ENCODE data around the gene WNK2. TPM values are rescaled to one million over a fixed set of nuclear protein-coding genes. Genes with fewer than 3 reads are reported as not detected.
"Not testable (repeated sequence)": the region's sequence is repeated elsewhere in the genome, so short reads cannot be mapped to it uniquely, and the experiment has no call there.

WNK2 gene
- total and polyA plus RNA-seq, 7 experiments from 2014 or later: 0.32 to 0.83 (median 0.46) TPM; not detected in 3

DNA sequence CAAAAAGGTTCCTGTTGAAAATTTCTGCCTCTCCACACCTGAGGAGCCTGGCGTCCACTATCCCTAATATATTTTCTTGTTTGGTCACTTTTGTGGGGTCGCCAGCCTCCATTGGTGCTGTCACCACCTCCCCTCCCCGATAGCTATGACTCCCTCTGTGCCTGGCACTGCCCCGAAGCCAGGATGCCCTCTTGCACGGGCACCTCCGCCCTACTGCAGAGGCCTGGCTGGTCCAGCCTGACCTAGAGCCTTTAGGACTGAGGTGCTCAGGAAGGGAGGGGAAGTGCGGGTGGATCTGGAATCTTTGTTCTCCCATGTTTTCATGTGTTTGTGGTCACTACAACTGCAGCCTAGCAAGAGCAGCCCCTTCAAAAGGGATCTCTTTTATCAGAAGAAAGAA, 62.6 kb downstream of the WNK2 start:
- H3K27ac ChIP-seq (ENCODE audit: low read depth, low read length): no peak overlapping the region
- intact Hi-C loops (cut with micrococcal nuclease): no loop called here
- ChIA-PET CTCF (no interaction called here), POLR2A (no interaction called here)
- H3K4me1 ChIP-seq (ENCODE audit: control insufficient read depth in 2 of 2, insufficient read depth in 2 of 2, low read length in 2 of 2): no peaks in the 10 kb centered on the region
- H3K36me3 ChIP-seq (ENCODE audit: control insufficient read depth in 2 of 3, insufficient read depth in 3 of 3, low read length in 3 of 3): no peaks in the 10 kb centered on the region
- DNase-seq (no peak), ATAC-seq (no peak)
- no peak overlapping the region for H3K4me3 ChIP-seq (ENCODE audit: low read length)
- H3K9me3 ChIP-seq (ENCODE audit: control insufficient read depth in 2 of 3, low read length in 3 of 3): no peaks in the 10 kb centered on the region
- Mint-ChIP-seq H3K36me3 (no peaks in the 10 kb centered on the region), H3K27ac (no peak overlapping the region), H3K4me3 (no peak overlapping the region), H3K27me3 (peaks cover 0 to 3% (median 0%) of the 10 kb centered on the region in 5 donors), H3K4me1 (no peaks in the 10 kb centered on the region), H3K9me3 (no peaks in the 10 kb centered on the region)
- H3K27me3 ChIP-seq (ENCODE audit: control insufficient read depth in 2 of 2, insufficient read depth in 2 of 2, low read length in 2 of 2): no peaks in the 10 kb centered on the region

DNA sequence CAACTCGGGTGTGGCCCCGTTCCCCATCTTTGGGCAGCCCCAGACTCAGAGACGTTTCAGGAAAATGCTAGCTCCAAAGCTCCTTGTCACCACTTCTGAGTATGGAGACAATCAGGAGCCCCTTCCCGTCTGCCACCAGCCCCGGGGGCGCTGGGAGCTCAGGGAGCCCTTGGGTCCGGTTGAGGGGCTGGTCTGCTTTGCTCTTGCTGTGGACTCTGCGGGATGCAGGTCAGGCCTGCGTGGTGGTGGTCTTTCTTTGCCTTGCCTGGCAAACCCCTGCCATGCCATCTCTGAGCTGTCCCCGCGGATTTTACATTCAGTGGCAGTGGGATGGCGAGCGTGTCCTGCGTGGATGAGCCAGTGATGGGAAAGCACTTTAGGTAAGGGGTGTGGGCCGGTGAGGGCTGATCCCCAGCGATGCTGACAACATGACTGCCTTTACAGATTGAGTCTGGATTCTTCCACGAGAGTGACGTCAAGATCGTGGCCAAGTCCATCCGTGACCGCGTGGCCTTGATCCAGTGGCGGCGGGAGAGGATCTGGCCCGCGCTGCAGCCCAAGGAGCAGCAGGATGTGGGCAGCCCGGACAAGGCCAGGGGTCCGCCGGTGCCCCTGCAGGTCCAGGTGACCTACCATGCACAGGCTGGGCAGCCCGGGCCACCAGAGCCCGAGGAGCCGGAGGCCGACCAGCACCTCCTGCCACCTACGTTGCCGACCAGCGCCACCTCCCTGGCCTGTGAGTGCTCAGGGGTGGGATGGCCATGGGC, 63.3 kb downstream of the WNK2 start:
- CTCF ChIA-PET: interaction anchor here (0.6 kb wide), 1 partner anchor 55 kb away, joined by 4 read pairs; no protein-coding TSS in a partner anchor
- DNase-seq (no peak), ATAC-seq (no peak)
- no peak overlapping the region for H3K4me3 ChIP-seq (ENCODE audit: low read length)
- Mint-ChIP-seq H3K9me3 (no peaks in the 10 kb centered on the region), H3K4me1 (no peaks in the 10 kb centered on the region), H3K4me3 (no peak overlapping the region), H3K27me3 (peaks cover 0 to 3% (median 0%) of the 10 kb centered on the region in 5 donors), H3K36me3 (no peaks in the 10 kb centered on the region), H3K27ac (no peak overlapping the region)
- H3K27me3 ChIP-seq (ENCODE audit: control insufficient read depth in 2 of 2, insufficient read depth in 2 of 2, low read length in 2 of 2): no peaks in the 10 kb centered on the region
- no peaks in the 10 kb centered on the region for H3K36me3 ChIP-seq (ENCODE audit: control insufficient read depth in 2 of 3, insufficient read depth in 3 of 3, low read length in 3 of 3)
- POLR2A ChIA-PET: no interaction called here
- H3K27ac ChIP-seq (ENCODE audit: low read depth, low read length): no peak overlapping the region
- no peaks in the 10 kb centered on the region for H3K9me3 ChIP-seq (ENCODE audit: control insufficient read depth in 2 of 3, low read length in 3 of 3)
- H3K4me1 ChIP-seq (ENCODE audit: control insufficient read depth in 2 of 2, insufficient read depth in 2 of 2, low read length in 2 of 2): no peaks in the 10 kb centered on the region
- intact Hi-C loops (cut with micrococcal nuclease): no loop called here

DNA sequence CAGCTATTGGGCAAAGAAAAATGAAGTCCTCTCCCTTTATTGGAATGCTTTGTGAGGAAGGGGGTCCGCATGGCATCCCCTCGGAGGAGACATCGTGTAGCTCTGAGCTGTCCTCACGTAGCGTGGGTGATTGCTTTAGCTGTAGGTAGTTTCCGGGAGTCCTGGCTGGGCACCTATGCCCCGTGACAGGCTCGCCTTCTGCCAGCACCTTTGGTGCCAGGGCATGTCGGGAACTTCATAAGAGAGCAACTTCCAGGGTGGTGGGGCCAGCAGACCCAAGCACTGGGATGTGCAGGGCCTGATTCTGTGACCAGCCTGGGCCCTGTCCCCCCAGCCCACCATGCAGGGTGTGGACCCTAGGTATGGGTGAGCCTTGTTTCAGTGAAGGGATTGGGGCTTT, 64.0 kb downstream of the WNK2 start:
- Mint-ChIP-seq H3K27me3 (peaks cover 0 to 3% (median 0%) of the 10 kb centered on the region in 5 donors), H3K4me3 (no peak overlapping the region), H3K36me3 (no peaks in the 10 kb centered on the region), H3K27ac (no peak overlapping the region), H3K4me1 (no peaks in the 10 kb centered on the region), H3K9me3 (no peaks in the 10 kb centered on the region)
- intact Hi-C loops (cut with micrococcal nuclease): no loop called here
- ChIA-PET POLR2A (no interaction called here), CTCF (interaction anchor here (0.6 kb wide), 1 partner anchor 55 kb away, joined by 4 read pairs; no protein-coding TSS in a partner anchor)
- H3K27ac ChIP-seq (ENCODE audit: low read depth, low read length): no peak overlapping the region
- H3K36me3 ChIP-seq (ENCODE audit: control insufficient read depth in 2 of 3, insufficient read depth in 3 of 3, low read length in 3 of 3): no peaks in the 10 kb centered on the region
- no peaks in the 10 kb centered on the region for H3K4me1 ChIP-seq (ENCODE audit: control insufficient read depth in 2 of 2, insufficient read depth in 2 of 2, low read length in 2 of 2)
- no peaks in the 10 kb centered on the region for H3K9me3 ChIP-seq (ENCODE audit: control insufficient read depth in 2 of 3, low read length in 3 of 3)
- no peak for DNase-seq
- no peaks in the 10 kb centered on the region for H3K27me3 ChIP-seq (ENCODE audit: control insufficient read depth in 2 of 2, insufficient read depth in 2 of 2, low read length in 2 of 2)
- no peak for ATAC-seq
- no peak overlapping the region for H3K4me3 ChIP-seq (ENCODE audit: low read length)

DNA sequence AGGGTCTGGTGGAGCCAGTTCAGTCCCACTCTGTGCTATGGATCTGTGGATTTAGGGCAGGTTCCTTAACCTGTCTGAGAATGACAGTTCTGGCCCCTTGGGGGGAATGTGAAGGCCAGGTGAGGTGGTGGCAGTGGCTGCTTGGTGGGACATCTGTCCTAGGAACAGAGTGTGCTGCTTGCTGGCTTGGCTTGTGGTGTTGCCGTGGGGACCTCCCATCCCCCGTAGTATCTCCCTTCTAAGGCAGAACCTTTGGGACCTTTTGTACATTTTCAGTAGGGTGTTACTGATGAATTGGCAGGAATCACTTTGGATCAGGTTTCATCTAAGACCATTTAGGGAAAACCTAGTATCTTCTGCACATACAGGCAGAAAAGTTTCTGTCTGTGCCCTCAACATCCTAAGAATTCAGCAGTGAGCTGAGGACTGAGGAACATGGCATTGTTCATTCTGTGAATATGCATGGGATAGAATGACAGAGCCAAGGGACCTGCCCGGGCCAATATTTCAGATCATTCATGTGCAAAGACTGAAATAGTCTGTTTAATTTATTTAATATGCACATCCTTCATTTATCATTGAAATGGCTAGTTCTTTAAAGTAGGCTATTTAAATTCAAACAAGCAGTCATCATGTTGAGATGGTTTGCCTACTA, 64.6 kb downstream of the WNK2 start:
- Mint-ChIP-seq H3K4me1 (no peaks in the 10 kb centered on the region), H3K4me3 (no peak overlapping the region), H3K9me3 (no peaks in the 10 kb centered on the region), H3K27me3 (peaks cover 0 to 3% (median 0%) of the 10 kb centered on the region in 5 donors), H3K36me3 (no peaks in the 10 kb centered on the region), H3K27ac (no peak overlapping the region)
- Histone ChIP-seq H3K36me3 (ENCODE audit: control insufficient read depth in 2 of 3, insufficient read depth in 3 of 3, low read length in 3 of 3) (no peaks in the 10 kb centered on the region), H3K4me1 (ENCODE audit: control insufficient read depth in 2 of 2, insufficient read depth in 2 of 2, low read length in 2 of 2) (no peaks in the 10 kb centered on the region), H3K27me3 (ENCODE audit: control insufficient read depth in 2 of 2, insufficient read depth in 2 of 2, low read length in 2 of 2) (no peaks in the 10 kb centered on the region), H3K4me3 (ENCODE audit: low read length) (no peak overlapping the region), H3K27ac (ENCODE audit: low read depth, low read length) (no peak overlapping the region), H3K9me3 (ENCODE audit: control insufficient read depth in 2 of 3, low read length in 3 of 3) (no peaks in the 10 kb centered on the region)
- CTCF ChIA-PET: interaction anchor here (0.6 kb wide), 1 partner anchor 54 kb away, joined by 4 read pairs; no protein-coding TSS in a partner anchor
- POLR2A ChIA-PET: no interaction called here
- DNase-seq (no peak), ATAC-seq (no peak)
- intact Hi-C loops (cut with micrococcal nuclease): no loop called here

DNA sequence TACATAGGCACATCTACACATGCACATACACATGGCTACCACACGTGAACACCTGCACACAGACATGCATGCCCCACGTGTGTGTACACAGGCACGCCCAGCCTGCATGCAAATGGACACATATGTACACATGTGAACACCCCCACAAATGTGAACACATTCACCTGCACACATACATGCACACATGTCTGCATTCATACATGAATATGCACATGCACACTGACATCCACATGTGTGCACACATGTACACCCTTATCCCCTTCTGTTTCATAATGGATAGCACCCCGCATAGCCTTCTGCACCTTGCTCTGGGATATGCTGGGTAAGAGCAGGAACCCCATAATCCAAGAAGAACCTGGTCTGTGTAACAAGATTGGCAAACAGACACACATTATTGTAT, 66.2 kb downstream of the WNK2 start:
- no peak overlapping the region for H3K4me3 Mint-ChIP-seq
- no peaks in the 10 kb centered on the region for H3K36me3 Mint-ChIP-seq
- no peaks in the 10 kb centered on the region for H3K36me3 ChIP-seq (ENCODE audit: control insufficient read depth in 2 of 3, insufficient read depth in 3 of 3, low read length in 3 of 3)
- DNase-seq (no peak), ATAC-seq (no peak)
- H3K4me1 Mint-ChIP-seq: no peaks in the 10 kb centered on the region
- POLR2A ChIA-PET: no interaction called here
- no peaks in the 10 kb centered on the region for H3K27me3 ChIP-seq (ENCODE audit: control insufficient read depth in 2 of 2, insufficient read depth in 2 of 2, low read length in 2 of 2)
- H3K27ac ChIP-seq (ENCODE audit: low read depth, low read length): no peak overlapping the region
- CTCF ChIA-PET: no interaction called here
- H3K4me3 ChIP-seq (ENCODE audit: low read length): no peak overlapping the region
- no peak overlapping the region for H3K27ac Mint-ChIP-seq
- intact Hi-C loops (cut with micrococcal nuclease): no loop called here
- H3K9me3 Mint-ChIP-seq: no peaks in the 10 kb centered on the region
- H3K9me3 ChIP-seq (ENCODE audit: control insufficient read depth in 2 of 3, low read length in 3 of 3): no peaks in the 10 kb centered on the region
- no peaks in the 10 kb centered on the region for H3K4me1 ChIP-seq (ENCODE audit: control insufficient read depth in 2 of 2, insufficient read depth in 2 of 2, low read length in 2 of 2)
- H3K27me3 Mint-ChIP-seq: peaks cover 0 to 3% (median 0%) of the 10 kb centered on the region in 5 donors

DNA sequence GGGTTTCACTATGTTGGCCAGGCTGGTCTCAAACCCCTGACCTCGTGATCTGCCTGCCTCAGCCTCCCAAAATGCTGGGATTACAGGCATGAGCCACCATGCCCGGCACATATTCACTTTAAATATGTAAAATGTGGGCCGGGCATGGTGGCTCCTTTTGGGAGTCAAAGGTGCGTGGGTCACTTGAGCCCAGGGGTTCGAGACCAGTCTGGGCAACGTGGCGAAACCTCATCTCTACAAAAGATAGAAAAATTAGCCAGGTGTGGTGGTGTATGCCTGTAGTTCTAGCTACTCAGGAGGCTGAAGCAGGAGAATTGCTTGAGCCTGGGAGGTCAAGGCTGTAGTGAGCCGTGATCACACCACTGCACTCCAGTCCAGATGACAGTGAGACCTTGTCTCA, 67.4 kb downstream of the WNK2 start:
- H3K27me3 ChIP-seq (ENCODE audit: control insufficient read depth in 2 of 2, insufficient read depth in 2 of 2, low read length in 2 of 2); H3K36me3 Mint-ChIP-seq; intact Hi-C loops (cut with micrococcal nuclease); ATAC-seq; H3K27ac ChIP-seq (ENCODE audit: low read depth, low read length); H3K4me1 ChIP-seq (ENCODE audit: control insufficient read depth in 2 of 2, insufficient read depth in 2 of 2, low read length in 2 of 2); H3K4me3 Mint-ChIP-seq; POLR2A ChIA-PET; H3K4me1 Mint-ChIP-seq; H3K9me3 Mint-ChIP-seq; H3K27ac Mint-ChIP-seq; H3K27me3 Mint-ChIP-seq; H3K9me3 ChIP-seq (ENCODE audit: control insufficient read depth in 2 of 3, low read length in 3 of 3); H3K4me3 ChIP-seq (ENCODE audit: low read length); CTCF ChIA-PET; DNase-seq; H3K36me3 ChIP-seq (ENCODE audit: control insufficient read depth in 2 of 3, insufficient read depth in 3 of 3, low read length in 3 of 3): not testable (repeated sequence)

Data from naive thymus-derived CD4-positive, alpha-beta T cell (primary cell).